Measurements from ENCODE around the gene PADI3.

DNA sequence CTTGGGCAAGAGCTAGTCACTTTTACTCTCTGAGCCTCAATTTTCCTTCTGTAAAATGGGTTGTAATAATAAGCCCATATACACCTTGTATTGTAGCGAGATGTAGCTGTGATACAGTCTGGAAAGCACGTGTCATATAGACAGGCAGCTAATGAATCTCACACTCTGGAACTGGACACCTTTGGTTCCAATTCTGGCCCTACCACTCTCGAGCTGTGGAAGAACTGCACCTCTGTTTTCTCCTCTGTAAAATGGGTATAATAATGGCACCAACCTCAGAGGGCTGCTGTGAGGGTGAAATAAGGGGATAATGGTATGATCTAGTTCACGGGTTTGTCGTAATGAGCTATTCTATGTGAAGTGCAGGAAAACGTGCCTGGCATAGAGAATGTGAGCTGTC, 58.4 kb downstream of the PADI3 start:
- TF ChIP-seq RAD21 (conservative IDR thresholded peaks at IDR 0.05 in 1 of 2, IDR thresholded peaks at IDR 0.05 in 1 of 2) (no peak), POLR2A (IDR thresholded peaks at IDR 0.05; ENCODE audit: low read length) (no peak), ESRRA (IDR thresholded peaks at IDR 0.05; ENCODE audit: borderline replicate concordance, low read length) (no peak), NPAS2 (CRISPR knock-in tag; IDR thresholded peaks at IDR 0.05; ENCODE audit: borderline replicate concordance) (no peak), RARB (CRISPR knock-in tag; IDR thresholded peaks at IDR 0.05) (no peak), HES2 (IDR thresholded peaks at IDR 0.05) (no peak), CEBPB (IDR thresholded peaks at IDR 0.05) (no peak), RFX5 (IDR thresholded peaks at IDR 0.05) (no peak), JUNB (IDR thresholded peaks at IDR 0.05) (no peak), EP300 (IDR thresholded peaks at IDR 0.05) (no peak), ZFP36 (IDR thresholded peaks at IDR 0.05; ENCODE audit: borderline replicate concordance, partially characterized antibody) (no peak), POLR2AphosphoS2 (conservative IDR thresholded peaks at IDR 0.05; ENCODE audit: low read length) (no peak), ZC3H11A (IDR thresholded peaks at IDR 0.05) (no peak)
- TF ChIP-seq, protein P1, sequence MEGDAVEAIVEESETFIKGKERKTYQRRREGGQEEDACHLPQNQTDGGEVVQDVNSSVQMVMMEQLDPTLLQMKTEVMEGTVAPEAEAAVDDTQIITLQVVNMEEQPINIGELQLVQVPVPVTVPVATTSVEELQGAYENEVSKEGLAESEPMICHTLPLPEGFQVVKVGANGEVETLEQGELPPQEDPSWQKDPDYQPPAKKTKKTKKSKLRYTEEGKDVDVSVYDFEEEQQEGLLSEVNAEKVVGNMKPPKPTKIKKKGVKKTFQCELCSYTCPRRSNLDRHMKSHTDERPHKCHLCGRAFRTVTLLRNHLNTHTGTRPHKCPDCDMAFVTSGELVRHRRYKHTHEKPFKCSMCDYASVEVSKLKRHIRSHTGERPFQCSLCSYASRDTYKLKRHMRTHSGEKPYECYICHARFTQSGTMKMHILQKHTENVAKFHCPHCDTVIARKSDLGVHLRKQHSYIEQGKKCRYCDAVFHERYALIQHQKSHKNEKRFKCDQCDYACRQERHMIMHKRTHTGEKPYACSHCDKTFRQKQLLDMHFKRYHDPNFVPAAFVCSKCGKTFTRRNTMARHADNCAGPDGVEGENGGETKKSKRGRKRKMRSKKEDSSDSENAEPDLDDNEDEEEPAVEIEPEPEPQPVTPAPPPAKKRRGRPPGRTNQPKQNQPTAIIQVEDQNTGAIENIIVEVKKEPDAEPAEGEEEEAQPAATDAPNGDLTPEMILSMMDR (IDR thresholded peaks at IDR 0.05), result no peak

Measured in A549 (cell line).